Activated CD4-positive, alpha-beta T cell treated with anti-CD3 and anti-CD28 coated beads, Interleukin-10, Interleukin-2, amounts not matched to agents 100 ng/mL and 50 ng/mL, durations not matched to agents 16 hours and 8 hours (primary cell): ENCODE results near the gene TMEM238.

ENCODE experiments used
- DNase-seq: peaks from one replicate; pipeline ENCODE4 v3.0.0-alpha.2; 2020

TMEM238 gene

GRCh38 chr19:55376241-55376933 is 7.7 kb downstream of the TMEM238 start, which contains the start of gene TMEM190:
TMEM190 (plus strand) TSS chr19:55376826; CDS start chr19:55376854, 28 bp downstream.
- DNase-seq = no peak

GRCh38 chr19:55373993-55374757 is 9.9 kb downstream of the TMEM238 start:
- no peak for DNase-seq

DNA sequence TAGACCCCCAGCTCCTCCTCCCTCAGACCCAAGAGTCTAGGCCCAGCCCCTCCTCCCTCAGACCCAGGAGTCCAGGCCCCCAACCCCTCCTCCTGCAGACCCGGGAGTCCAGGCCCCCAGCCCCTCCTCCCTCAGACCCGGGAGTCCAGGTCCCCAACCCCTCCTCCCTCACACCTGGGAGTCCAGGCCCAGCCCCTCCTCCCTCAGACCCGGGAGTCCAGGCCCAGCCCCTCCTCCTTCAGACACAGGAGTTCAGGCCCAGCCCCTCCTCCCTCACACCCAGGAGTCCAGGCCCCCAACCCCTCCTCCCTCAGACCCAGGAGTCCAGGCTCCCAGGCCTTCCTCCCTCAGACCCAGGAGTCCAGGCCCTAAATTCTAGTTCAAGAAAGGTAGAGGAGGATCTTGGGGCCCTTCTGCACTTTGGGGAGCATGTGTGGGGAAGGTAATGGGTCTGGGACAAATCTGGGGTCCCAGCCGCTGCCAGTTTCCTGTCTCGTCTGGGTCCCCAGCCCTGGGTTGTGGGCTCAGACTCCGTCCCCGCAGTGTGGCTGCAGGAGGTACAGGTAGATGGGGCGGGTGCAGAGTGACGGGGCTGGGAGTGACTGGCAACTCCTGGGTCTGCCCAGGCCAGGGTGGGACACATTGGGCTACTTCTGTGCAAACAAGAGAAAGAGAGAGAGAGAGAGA is 10.6 kb downstream of the TMEM238 start:
- no peak for DNase-seq

DNA sequence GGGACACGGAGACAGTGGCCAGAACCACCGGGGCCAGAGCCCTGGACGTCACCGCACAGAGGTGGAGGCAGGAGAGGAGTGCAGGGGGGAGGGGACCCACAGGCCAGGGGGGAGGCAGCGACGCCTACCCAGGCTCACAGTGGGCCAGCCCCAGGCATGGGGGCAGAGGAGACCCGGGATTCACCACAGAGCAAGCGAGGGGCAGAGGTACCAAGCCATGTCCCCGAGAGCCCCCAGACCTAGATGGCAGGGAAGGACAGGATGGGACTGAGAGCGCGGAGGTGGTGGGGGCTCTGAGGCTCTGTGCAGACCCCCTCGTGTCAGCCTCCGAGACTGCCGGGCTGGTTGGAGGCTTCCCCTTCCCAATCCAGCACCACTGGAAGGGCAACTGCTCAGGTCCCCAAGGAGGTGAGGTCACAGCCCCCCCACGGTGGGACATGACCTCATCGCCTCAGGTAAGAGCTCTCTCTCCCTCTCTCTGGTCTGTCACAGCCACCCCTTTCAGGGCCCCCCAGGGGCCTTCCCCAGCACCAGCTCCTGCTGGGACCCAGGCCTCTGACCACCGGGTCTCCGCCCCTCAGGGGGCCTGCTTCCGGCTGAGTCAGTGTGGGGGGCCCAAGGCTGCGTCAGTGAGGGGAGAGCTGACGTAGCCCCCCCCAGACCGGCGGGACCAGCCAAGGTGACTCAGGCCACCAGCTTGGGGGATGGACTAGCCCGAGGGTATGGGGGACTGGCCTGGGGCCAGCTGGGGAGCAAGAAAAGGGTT is 11.6 kb downstream of the TMEM238 start:
- DNase-seq = no peak

GRCh38 chr19:55370305-55370988 is 13.6 kb downstream of the TMEM238 start, which contains the start of gene IL11:
IL11 (minus strand) TSS chr19:55370463; CDS start chr19:55370310, 153 bp downstream.
- DNase-seq = no peak

DNA sequence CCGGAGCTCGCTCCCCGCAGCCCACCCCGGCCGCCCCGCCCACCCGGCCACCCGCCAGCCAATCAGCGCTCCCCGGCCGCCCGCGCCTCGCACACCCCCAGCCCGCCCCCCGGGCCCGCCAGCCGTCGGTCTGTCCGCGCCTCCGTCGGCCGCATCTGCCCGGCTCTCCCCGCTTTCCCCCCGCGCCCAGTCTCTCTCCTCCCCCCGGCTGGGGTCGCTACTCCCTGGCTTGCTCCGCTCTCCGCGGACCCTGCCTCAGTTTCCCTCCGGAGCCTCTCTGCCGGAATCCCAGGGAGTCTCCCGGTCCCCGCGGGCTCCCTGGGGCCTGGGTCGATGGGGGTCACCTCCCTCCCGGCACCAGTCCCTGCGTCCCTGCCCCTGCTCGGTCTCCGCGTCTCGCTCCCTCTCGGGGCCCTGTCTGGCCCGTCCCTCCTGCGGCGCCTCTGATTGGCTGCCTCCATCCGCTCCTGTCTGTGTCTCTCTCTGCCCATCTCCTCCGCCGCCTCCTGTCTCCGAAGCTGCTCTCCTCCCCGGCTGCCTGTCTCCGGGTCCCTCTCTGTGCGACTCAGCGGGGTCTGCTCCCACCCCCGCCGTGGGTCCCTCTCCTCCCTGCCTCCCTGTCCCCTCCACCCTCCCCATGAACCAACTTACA is 14.3 kb downstream of the TMEM238 start:
- DNase-seq = no peak

DNA sequence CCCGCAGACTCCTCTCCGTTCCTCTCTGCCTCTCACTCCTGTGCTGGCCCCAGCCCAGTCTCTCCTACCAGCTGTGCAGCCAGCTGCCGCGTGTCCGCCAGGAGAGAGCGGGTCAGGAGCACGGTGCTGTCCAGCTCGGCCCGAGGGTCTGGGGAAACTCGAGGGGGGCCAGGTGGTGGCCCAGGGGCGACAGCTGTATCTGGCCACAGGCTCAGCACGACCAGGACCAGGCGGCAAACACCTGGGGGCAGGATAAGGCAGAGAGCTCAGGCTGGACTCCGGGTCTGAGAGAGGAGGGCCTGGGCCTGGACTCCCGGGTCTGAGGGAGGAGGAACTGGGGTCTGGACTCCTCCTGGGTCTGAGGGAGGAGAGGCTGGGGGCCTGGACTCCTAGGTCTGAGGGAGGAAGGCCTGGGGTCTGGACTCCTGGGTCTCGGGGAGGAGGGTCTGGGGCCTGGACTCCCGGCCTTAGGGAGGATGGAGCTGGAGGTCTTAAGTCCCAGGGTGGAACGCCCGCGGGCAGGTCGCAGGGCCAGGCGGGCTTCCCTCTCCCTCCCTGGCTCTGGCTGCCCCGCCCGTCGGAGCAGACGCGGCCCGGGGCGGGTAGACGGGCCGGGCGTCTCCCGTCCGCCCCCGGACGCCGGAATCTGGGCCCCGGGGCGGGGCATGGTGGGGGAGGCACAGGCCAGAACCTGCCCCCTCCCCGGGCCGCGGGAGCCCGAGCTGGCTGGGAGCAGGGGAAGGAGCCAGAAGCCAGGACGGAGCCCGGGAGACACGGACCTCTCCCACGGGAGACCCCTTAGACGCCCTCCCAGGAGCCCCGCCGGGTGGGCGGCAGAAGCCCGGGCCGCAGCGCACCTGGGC is 15.2 kb downstream of the TMEM238 start:
- no peak for DNase-seq

GRCh38 chr19:55368106-55368505 is 16.0 kb downstream of the TMEM238 start:
- DNase-seq = no peak

- no peak for DNase-seq
These were observed 17.3 kb downstream of the TMEM238 start for GRCh38 chr19:55366790-55367189.

DNA sequence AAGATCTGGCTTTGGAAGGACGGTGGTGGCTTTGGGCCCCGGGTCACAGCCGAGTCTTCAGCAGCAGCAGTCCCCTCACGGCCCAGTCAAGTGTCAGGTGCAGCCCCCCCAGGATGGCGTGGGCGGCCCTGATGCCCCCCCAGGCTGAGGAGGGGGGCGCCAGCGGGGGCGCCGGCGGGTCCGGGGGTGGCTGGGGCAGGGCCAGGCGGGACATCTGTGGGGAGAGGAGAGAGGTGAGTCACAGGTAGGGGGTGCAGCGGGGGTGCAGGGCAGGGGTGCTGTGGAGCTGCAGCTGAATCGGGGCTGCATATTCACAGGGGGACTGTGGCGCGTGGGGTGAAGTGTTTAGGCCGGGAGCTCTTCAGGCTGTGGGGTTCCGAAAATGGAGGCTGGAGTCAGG is 18.1 kb downstream of the TMEM238 start:
- DNase-seq = no peak

DNA sequence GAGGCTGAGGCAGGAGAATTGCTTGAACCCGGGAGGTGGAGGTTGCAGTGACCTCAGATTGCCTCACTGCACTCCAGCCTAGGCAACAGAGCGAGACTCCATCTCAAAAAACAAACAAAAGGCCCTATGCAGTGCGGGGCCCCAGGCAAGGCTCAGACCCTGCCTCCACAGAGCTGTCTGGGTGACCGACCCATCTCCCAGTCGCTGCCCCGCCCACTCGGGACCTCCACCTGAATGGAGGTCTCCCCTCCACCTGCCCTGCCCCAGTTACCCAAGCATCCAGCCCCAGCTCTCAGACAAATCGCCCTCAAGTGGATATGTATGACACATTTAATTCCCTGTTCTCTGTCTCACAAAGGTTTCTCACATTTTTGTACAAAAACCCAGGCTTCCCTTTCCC is 18.8 kb downstream of the TMEM238 start:
- DNase-seq = no peak

GRCh38 chr19:55362990-55363716 is 20.9 kb downstream of the TMEM238 start, which contains the start of gene GARIN5B:
GARIN5B (minus strand) TSS chr19:55363260; CDS start chr19:55363066, 194 bp downstream.
- no peak for DNase-seq

- DNase-seq = no peak
These were observed 21.7 kb downstream of the TMEM238 start for GRCh38 chr19:55362174-55362989.

- DNase-seq = no peak
These were observed 23.2 kb downstream of the TMEM238 start for GRCh38 chr19:55360902-55361301.

DNA sequence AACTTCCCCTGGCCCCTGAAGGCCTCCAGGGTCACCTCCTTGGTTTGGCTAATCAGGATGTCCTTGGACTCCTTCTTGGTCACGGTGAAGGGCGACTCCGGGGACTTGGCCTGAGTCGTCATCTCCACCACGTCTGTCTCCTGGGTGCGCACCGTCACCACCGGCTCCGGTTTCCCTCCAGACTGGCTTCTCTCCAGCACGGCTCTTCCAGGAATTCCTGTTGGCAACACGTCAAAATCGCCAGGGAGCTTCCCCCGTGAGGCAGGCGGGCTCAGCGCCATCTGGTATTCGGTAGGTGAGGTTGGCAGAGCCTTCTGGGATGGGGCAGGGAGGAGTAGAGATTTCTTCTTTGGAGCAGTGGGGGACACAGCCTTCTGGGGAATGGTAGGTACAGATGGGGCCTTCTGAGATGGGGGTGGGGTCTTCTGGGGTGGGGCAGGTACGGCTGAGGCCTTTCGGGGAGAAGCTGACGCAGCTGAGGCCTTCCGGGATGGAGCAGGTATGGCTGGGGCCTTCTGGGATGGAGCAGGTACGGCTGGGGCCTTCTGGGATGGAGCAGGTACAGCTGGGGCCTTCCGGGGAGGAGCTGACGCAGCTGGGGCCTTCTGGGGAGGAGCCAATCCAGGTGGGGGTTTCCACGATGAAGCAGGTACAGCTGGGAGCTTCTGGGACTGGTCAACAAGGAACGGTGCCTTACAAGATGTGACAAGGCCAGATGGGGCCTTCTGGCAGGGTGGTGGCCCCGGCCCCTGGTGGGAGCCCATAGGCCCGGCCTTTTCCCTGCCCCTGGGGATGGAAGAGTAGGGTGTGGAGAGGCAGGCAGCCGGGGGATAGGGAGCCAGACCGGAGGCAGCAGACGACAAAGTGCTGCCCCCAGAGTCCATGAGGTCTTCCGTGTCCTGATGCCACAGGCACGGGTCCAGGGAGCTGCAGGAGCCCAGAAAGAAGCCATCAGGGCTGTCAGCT is 24.9 kb downstream of the TMEM238 start:
- DNase-seq = no peak

GRCh38 chr19:55358493-55358892 is 25.6 kb downstream of the TMEM238 start:
- no peak for DNase-seq

DNA sequence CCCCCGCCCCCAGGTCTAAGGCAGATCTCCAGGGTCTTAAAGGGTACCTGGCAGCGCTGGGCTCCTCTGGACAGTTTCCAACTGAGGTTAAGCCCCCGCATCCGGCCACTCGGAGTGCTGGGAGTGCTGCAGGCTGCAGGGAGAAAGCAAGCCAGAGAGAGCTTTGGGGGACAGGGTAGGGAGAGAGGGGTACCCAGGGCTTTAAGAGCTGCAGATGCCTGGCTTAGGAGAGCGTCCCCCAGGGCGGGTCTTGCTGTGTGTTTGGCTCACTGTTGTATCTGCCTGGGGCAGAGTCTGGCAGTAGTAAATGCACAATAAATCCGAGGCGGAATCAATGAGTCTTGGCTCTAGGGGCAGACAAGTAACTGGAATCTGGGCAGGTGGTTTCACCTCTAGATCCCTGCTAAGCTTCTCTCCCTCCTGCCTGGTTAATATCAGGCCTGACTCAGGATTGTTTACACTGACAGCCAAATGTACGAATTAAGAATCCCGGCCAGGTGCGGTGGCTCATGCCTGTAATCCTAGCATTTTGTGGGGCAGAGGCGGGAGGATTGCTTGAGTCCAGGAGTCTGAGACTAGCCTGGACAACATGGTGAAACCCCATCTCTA is 28.8 kb downstream of the TMEM238 start:
- no peak for DNase-seq
